LNCAP (cell line): ENCODE results near the gene SCNN1B.

Source experiments
- TF ChIP-seq, protein P1 (sequence below): fragments of 450-650 bp; IDR thresholded peaks from 2 replicates; pipeline ENCODE4 v1.5.1; 2017; ENCODE audit warnings: mild to moderate bottlenecking

The SCNN1B gene

DNA sequence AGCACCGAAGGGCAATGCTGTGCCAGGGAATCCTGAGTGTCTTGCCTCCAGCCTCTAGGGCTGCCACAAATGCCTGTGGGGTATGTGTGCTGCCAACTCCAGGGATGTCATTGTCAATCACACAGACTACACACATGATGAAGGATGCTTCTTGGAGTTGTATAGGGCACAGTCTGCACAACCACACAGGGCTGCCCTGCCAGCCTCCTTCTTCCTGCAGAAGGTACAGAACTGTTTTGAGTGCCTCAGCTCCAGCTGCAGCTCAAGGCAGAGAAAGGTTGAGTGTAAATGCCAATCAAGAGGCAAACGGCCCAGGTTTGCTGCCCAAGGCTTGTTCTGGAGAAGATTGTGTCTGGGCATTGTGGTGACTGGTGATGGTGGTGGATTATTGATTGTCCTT is 15.6 kb downstream of the SCNN1B start:
- TF ChIP-seq, protein P1, sequence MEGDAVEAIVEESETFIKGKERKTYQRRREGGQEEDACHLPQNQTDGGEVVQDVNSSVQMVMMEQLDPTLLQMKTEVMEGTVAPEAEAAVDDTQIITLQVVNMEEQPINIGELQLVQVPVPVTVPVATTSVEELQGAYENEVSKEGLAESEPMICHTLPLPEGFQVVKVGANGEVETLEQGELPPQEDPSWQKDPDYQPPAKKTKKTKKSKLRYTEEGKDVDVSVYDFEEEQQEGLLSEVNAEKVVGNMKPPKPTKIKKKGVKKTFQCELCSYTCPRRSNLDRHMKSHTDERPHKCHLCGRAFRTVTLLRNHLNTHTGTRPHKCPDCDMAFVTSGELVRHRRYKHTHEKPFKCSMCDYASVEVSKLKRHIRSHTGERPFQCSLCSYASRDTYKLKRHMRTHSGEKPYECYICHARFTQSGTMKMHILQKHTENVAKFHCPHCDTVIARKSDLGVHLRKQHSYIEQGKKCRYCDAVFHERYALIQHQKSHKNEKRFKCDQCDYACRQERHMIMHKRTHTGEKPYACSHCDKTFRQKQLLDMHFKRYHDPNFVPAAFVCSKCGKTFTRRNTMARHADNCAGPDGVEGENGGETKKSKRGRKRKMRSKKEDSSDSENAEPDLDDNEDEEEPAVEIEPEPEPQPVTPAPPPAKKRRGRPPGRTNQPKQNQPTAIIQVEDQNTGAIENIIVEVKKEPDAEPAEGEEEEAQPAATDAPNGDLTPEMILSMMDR = no peak

DNA sequence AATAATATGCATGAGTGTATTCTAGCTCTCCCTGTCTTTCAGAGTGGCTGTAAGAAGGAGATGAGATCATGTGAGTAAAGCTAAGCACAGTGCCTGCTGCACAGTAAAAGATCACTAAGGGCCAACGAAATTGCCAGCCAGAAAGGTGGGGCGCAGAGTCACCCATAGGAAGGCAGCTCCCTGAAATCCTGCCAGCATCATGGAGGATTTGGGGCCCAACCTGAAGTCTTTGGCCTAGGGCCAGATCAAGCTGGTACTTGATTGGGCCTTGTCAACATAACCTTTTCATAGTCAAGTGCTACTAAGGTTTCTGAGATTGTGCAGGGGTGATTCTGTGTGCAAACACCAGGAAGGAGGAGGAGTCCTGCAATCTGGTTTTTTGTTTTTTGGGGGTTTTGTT is 16.5 kb downstream of the SCNN1B start:
- TF ChIP-seq, protein P1 = no peak

DNA sequence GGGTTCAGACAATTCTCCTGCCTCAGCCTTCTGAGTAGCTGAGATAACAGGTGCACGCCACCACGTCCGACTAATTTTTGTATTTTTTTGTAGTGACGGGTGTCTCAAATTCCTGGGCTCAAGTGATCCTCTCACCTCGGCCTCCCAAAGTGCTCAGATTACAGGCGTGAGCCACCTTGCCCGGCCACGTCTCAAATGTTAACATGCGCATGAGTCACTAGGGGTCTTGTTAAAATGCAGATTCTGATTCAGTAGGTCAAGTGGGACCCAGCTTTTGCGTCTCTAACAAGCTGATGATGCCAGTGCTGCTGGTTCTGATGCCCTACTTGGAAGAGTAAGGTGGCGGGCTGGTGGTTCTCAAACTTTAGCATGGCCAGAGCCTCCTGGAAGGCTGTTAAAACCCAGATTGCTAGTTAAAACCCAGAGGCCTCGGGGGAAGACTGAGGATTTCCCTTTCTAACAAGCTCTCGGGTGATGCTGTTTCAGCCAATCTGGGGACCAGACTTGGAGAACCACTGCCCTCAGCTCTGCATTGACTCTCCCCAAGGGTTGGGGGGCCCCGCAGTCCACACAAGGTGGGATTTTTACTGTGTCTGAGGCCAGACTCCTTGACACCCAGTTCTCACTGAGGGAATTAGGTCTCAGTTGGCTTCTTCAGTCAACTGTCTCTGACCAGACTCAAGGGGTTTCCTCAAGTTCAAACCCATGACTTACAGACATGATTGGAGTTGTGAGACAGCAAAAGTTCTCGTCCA is 17.9 kb downstream of the SCNN1B start:
- TF ChIP-seq, protein P1 = no peak

DNA sequence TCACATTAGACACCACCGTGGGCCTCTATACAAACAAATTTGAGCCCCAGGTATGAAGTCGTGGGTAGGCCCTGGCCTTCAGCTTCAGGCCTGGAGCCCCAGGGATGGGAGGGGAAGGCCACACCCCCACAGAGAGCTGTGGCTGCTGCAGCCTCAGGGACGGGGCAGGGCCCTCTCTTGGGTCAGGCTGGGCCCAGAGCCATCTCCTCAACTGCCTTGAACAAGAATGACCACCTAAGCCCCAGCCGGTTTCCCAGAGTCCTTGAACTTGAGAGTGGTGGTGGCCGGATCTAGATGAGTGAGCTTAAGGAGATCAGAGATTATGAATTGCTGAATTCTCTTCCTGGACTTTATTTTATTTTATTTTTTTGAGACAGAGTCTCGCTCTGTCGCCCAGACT is 18.6 kb downstream of the SCNN1B start:
- TF ChIP-seq, protein P1 = no peak

DNA sequence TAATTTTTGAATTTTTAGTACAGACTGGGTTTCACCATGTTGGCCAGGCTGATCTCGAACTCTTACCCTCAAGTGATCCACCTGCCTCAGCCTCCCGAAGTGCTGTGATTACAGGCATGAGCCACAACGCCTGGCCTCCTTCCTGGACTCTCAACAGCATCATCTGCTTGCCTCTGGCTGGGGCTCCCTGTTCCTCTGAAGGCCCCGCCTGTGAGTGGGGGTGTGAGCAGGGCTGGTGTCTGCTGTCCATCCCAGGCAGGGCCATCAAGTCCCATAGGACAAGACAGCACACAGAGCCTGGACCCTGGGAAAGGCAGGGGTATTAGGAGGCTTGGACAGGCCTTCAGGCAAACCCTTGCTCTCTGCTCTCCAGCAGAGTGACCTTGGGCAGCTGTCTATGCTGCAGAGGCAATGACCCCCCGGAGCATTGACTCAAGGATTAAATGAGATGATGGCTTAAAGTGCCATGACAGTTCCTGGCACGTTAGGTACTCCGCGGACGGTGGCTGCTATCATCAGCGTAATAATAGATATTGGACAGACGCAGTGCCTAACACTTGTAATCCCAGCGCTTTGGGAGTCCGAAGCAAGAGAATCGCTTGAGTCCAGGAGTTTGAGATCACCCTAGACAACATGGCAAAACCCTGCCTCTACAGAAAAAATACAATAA is 19.2 kb downstream of the SCNN1B start:
- TF ChIP-seq, protein P1 = no peak

DNA sequence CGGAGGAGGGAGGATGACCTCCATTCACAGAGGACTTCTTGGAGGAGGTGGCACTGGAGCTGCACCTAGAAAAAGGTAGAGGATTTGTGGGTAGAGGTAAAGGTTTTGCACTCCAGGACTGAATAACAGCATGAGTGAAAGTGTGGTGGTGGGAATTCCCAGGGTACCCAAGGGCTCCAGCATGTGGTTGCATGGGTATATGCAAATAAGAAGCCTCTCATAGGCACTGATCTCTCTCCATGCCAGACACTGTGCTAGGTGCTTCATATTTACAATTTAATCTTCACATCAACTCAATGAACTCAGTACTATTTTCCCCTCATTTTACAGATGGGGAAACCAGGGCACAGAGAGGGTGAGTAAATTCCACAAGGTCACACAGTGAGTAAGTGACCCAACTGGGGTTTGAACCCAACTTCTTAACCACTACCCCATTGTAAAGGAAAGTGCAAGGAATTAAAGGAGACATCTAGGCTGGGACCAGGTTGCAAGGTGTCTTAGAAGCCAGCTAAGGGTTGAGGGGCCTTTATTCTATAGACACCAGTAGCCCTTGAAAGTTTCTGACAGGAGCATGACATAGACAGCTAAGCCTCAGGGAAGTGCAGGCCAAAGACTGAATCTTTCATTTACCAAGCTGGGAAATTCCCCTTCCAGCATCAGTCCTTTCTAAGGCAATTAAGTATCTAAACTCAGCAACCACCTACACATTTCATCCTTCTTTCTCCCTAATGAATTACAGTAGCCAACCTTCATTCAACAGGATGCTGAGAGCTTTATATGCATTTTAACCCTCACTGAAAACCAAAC is 21.3 kb downstream of the SCNN1B start:
- TF ChIP-seq, protein P1 = no peak

DNA sequence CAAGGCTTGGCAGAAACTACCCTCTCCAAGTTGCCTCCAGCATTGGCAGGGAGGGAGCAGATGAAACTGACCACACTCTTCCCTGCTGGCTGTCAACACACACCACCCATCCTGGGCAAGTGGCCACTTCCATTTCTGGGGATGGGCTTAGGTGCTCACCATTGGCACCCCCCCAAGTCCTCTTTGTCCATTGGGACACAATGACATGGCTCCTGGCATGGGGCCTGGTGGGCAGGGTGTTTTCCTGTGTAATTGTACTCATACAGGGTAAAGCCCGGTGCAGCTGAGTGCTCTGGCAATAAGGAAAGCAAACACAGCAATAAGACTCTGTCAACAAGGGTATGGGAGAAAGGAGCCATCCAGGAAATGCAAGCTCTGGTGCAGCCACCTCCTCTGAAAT is 22.6 kb downstream of the SCNN1B start:
- TF ChIP-seq, protein P1 = no peak
